H9 (cell line): ENCODE results near the gene SH3GL3. TPM values are rescaled to one million over a fixed set of nuclear protein-coding genes. Genes with fewer than 3 reads are reported as not detected.

Source experiments
- DNase-seq: peaks from one replicate; pipeline ENCODE4 v3.0.0-alpha.2; 2017
- H2AFZ ChIP-seq: one replicate; pipeline ENCODE4 v1.6.1; 2013; ENCODE audit warnings: mild to moderate bottlenecking, low read length, control low read depth, moderate library complexity
- H2AK5ac ChIP-seq: 2 replicates; pipeline ENCODE4 v1.6.1; 2013; ENCODE audit warnings: low read length, control low read depth, mixed read lengths; ENCODE audit not compliant: insufficient read length
- H2BK120ac ChIP-seq: one replicate; pipeline ENCODE4 v1.6.1; 2013; ENCODE audit warnings: low read depth, mild to moderate bottlenecking, low read length, control low read depth, inconsistent platforms; ENCODE audit not compliant: poor library complexity, severe bottlenecking
- H2BK12ac ChIP-seq: 2 replicates; pipeline ENCODE4 v1.6.1; 2013; ENCODE audit warnings: low read length, control low read depth, mixed read lengths, low read depth; ENCODE audit not compliant: insufficient read length
- H2BK15ac ChIP-seq: 2 replicates; pipeline ENCODE4 v1.6.1; 2013; ENCODE audit warnings: low read depth, low read length, control low read depth
- H2BK20ac ChIP-seq: one replicate; pipeline ENCODE4 v1.6.1; 2013; ENCODE audit warnings: low read depth, mild to moderate bottlenecking, low read length, control low read depth, inconsistent platforms; ENCODE audit not compliant: poor library complexity, severe bottlenecking
- H2BK5ac ChIP-seq: 2 replicates; pipeline ENCODE4 v1.6.1; 2013; ENCODE audit warnings: low read length, control low read depth, mixed read lengths; ENCODE audit not compliant: insufficient read length
- H3K14ac ChIP-seq: 2 replicates; pipeline ENCODE4 v1.6.1; 2013; ENCODE audit warnings: low read length, control low read depth; ENCODE audit not compliant: insufficient read depth
- H3K18ac ChIP-seq: 2 replicates; pipeline ENCODE4 v1.6.1; 2013; ENCODE audit warnings: low read depth, mild to moderate bottlenecking, mixed read lengths, low read length, control low read depth; ENCODE audit not compliant: insufficient read length
- H3K23ac ChIP-seq: 2 replicates; pipeline ENCODE4 v1.6.1; 2013; ENCODE audit warnings: low read length, control low read depth, mixed read lengths, low read depth; ENCODE audit not compliant: insufficient read length
- H3K23me2 ChIP-seq: 2 replicates; pipeline ENCODE4 v1.6.1; 2013; ENCODE audit warnings: low read depth, mild to moderate bottlenecking, mixed read lengths, low read length, control low read depth; ENCODE audit not compliant: insufficient read length, poor library complexity, severe bottlenecking
- H3K27ac ChIP-seq: 2 replicates; pipeline ENCODE4 v1.5.1; 2013; ENCODE audit warnings: low read length, control low read depth, mixed read lengths, low read depth; ENCODE audit not compliant: insufficient read length
- H3K27me3 ChIP-seq: 2 replicates; pipeline ENCODE4 v1.6.1; 2013; ENCODE audit warnings: low read length, control low read depth, inconsistent platforms; ENCODE audit not compliant: insufficient read depth
- H3K4ac ChIP-seq: 2 replicates; pipeline ENCODE4 v1.6.1; 2013; ENCODE audit warnings: low read depth, mild to moderate bottlenecking, control low read depth, inconsistent platforms, low read length, moderate library complexity
- H3K4me1 ChIP-seq: 2 replicates; pipeline ENCODE4 v1.6.1; 2013; ENCODE audit warnings: low read length, control low read depth, inconsistent platforms; ENCODE audit not compliant: insufficient read depth
- H3K4me2 ChIP-seq: 2 replicates; pipeline ENCODE4 v1.6.1; 2013; ENCODE audit warnings: low read length, control low read depth, mixed read lengths; ENCODE audit not compliant: insufficient read length, insufficient read depth
- H3K56ac ChIP-seq: 2 replicates; pipeline ENCODE4 v1.6.1; 2013; ENCODE audit warnings: low read depth, mild to moderate bottlenecking, mixed read lengths, low read length, control low read depth; ENCODE audit not compliant: insufficient read length
- H3K79me1 ChIP-seq: 2 replicates; pipeline ENCODE4 v1.6.1; 2013; ENCODE audit warnings: low read depth, mild to moderate bottlenecking, moderate library complexity, low read length, control low read depth, inconsistent platforms; ENCODE audit not compliant: insufficient read depth, poor library complexity, severe bottlenecking
- H3K79me2 ChIP-seq: 2 replicates; pipeline ENCODE4 v1.6.1; 2013; ENCODE audit warnings: low read length, control low read depth, inconsistent platforms; ENCODE audit not compliant: insufficient read depth
- H3K9ac ChIP-seq: 2 replicates; pipeline ENCODE4 v1.6.1; 2013; ENCODE audit warnings: low read length, control low read depth, mixed read lengths; ENCODE audit not compliant: insufficient read length; ENCODE audit errors: extremely low read depth
- H3K9me3 ChIP-seq: one replicate; pipeline ENCODE4 v1.6.1; 2013; ENCODE audit warnings: low read depth, low read length, inconsistent platforms; ENCODE audit not compliant: control insufficient read depth
- H3T11ph ChIP-seq: one replicate; pipeline ENCODE4 v1.6.1; 2013; ENCODE audit warnings: mild to moderate bottlenecking, low read length, control low read depth, inconsistent platforms
- H4K20me1 ChIP-seq: one replicate; pipeline ENCODE4 v1.6.1; 2013; ENCODE audit not compliant: control insufficient read depth, insufficient read length, insufficient read depth
- H4K5ac ChIP-seq: 2 replicates; pipeline ENCODE4 v1.6.1; 2013; ENCODE audit warnings: low read depth, mild to moderate bottlenecking, mixed read lengths, low read length, control low read depth; ENCODE audit not compliant: insufficient read length
- H4K8ac ChIP-seq: replicated peaks from 2 replicates; pipeline ENCODE4 v1.6.1; 2013; ENCODE audit warnings: low read length, control low read depth, mixed read lengths, low read depth; ENCODE audit not compliant: insufficient read length
- H4K91ac ChIP-seq: 2 replicates; pipeline ENCODE4 v1.6.1; 2013; ENCODE audit warnings: low read depth, mild to moderate bottlenecking, moderate library complexity, mixed read lengths, low read length, control low read depth; ENCODE audit not compliant: insufficient read length
- H3K27ac Mint-ChIP-seq, 3 experiments: 2 replicates in 2 of 3; 3 replicates in 1 of 3; pipeline ENCODE4 v1.8.0; 2020 to 2021; ENCODE audit warnings: mixed read lengths in 3 of 3, mild to moderate bottlenecking in 1 of 3, moderate library complexity in 1 of 3
- H3K27me3 Mint-ChIP-seq: 2 replicates; pipeline ENCODE4 v1.8.0; 2021; ENCODE audit warnings: low read depth, mild to moderate bottlenecking, moderate library complexity, mixed read lengths
- H3K36me3 Mint-ChIP-seq, 3 experiments: 2 replicates in 2 of 3; 3 replicates in 1 of 3; pipeline ENCODE4 v1.8.0; 2020 to 2021; ENCODE audit warnings: low read depth in 3 of 3, mixed read lengths in 3 of 3; ENCODE audit not compliant: insufficient read depth in 1 of 3
- H3K4me1 Mint-ChIP-seq, 2 experiments: 2 replicates each; pipeline ENCODE4 v1.8.0; 2020; ENCODE audit warnings: mixed read lengths in 2 of 2
- H3K4me3 Mint-ChIP-seq, 2 experiments: 2 replicates in 1 of 2; 3 replicates in 1 of 2; pipeline ENCODE4 v1.8.0; 2020 to 2021; ENCODE audit warnings: mild to moderate bottlenecking in 2 of 2, mixed read lengths in 2 of 2, moderate library complexity in 1 of 2
- H3K9me3 Mint-ChIP-seq, 2 experiments: 2 replicates in 1 of 2; 3 replicates in 1 of 2; pipeline ENCODE4 v1.8.0; 2020; ENCODE audit warnings: mild to moderate bottlenecking in 2 of 2, mixed read lengths in 2 of 2, moderate library complexity in 1 of 2
- WGBS: extraction: QIAGEN DNeasy Blood & Tissue Kit; methylation state at CpG from one replicate; pipeline ENCODE4 v1.1.7; 2013; ENCODE audit warnings: missing lambda C conversion rate, low lambda C conversion rate, mixed read lengths; ENCODE audit not compliant: insufficient read length; ENCODE audit errors: extremely low coverage; 5-methylcytosine and 5-hydroxymethylcytosine counted together
- total RNA-seq: library from RNA; stranded (reverse); gene quantifications from 2 replicates; pipeline ENCODE4 v1.2.1, GENCODE V29; 2021
- TF ChIP-seq, protein P1 (sequence below): fragments of 200-600 bp; sonication (generic); conservative IDR thresholded peaks from 3 replicates; pipeline ENCODE4 v1.8.0; 2021; ENCODE audit warnings: antibody characterized with exemption, mild to moderate bottlenecking

The SH3GL3 gene
- total RNA-seq, 1 experiment from 2014 or later = 11.2 TPM

DNA sequence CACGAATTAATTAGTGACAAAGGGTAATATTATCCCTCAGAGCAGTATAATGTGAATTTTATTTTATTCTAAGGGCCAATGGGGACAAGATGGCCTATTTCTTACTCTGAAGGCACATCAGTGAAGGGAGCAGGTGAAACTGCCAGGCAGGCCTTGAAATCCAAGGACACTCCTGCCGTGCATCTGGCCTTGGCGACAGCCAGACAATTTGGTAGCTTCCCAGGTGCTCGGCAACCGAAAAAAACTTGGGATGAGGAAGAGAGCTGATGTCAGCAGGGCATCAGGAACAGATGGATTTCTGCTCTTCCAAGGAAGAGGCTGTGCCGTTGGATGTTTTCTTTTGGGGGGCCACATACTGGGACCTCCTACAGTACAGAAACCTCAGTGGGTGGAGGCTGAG lies 123.6 kb downstream of the SH3GL3 start:
- no peak overlapping the region for H2AK5ac ChIP-seq
- no peaks in the 10 kb centered on the region for H3K27me3 ChIP-seq
- H3K4ac ChIP-seq = no peak overlapping the region
- H3K4me2 ChIP-seq = no peak overlapping the region
- H3K14ac ChIP-seq = no peak overlapping the region
- no peak overlapping the region for H4K8ac ChIP-seq
- Mint-ChIP-seq H3K4me1 (no peaks in the 10 kb centered on the region), H3K4me3 (no peak overlapping the region), H3K27me3 (no peaks in the 10 kb centered on the region; the same call in 1 of the 2 replicates), H3K27ac (peak overlapping the region in 1 of 3 experiments; percentile 4; a peak in 1 of 7 replicates), H3K36me3 (no peaks in the 10 kb centered on the region), H3K9me3 (no peaks in the 10 kb centered on the region)
- H4K20me1 ChIP-seq = no peaks in the 10 kb centered on the region
- H3K4me1 ChIP-seq = 0 out of 2 replicates have a peak, but pooled peaks cover 3% of the 10 kb centered on the region
- H2AFZ ChIP-seq = no peak overlapping the region
- TF ChIP-seq, protein P1, sequence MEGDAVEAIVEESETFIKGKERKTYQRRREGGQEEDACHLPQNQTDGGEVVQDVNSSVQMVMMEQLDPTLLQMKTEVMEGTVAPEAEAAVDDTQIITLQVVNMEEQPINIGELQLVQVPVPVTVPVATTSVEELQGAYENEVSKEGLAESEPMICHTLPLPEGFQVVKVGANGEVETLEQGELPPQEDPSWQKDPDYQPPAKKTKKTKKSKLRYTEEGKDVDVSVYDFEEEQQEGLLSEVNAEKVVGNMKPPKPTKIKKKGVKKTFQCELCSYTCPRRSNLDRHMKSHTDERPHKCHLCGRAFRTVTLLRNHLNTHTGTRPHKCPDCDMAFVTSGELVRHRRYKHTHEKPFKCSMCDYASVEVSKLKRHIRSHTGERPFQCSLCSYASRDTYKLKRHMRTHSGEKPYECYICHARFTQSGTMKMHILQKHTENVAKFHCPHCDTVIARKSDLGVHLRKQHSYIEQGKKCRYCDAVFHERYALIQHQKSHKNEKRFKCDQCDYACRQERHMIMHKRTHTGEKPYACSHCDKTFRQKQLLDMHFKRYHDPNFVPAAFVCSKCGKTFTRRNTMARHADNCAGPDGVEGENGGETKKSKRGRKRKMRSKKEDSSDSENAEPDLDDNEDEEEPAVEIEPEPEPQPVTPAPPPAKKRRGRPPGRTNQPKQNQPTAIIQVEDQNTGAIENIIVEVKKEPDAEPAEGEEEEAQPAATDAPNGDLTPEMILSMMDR = no peak
- H3T11ph ChIP-seq = no peak overlapping the region
- no peak for DNase-seq
- H3K56ac ChIP-seq = no peak overlapping the region
- H3K27ac ChIP-seq = no peak overlapping the region
- no peaks in the 10 kb centered on the region for H3K79me2 ChIP-seq
- H4K5ac ChIP-seq = no peak overlapping the region
- H3K9me3 ChIP-seq = no peaks in the 10 kb centered on the region
- H4K91ac ChIP-seq = no peak overlapping the region
- no peak overlapping the region for H2BK12ac ChIP-seq
- no peak overlapping the region for H3K9ac ChIP-seq
- no peak overlapping the region for H2BK5ac ChIP-seq
- H3K23me2 ChIP-seq = no peaks in the 10 kb centered on the region
- no peak overlapping the region for H2BK15ac ChIP-seq
- no peak overlapping the region for H2BK20ac ChIP-seq
- H3K79me1 ChIP-seq = no peaks in the 10 kb centered on the region
- WGBS = no CpG with 5 or more reads among the region's 6 CpGs
- H2BK120ac ChIP-seq = no peak overlapping the region
- no peak overlapping the region for H3K23ac ChIP-seq
- no peak overlapping the region for H3K18ac ChIP-seq
